Measurements from ENCODE around the gene MDGA2. TPM values are rescaled to one million over a fixed set of nuclear protein-coding genes. Genes with fewer than 3 reads are reported as not detected.

The MDGA2 gene
- total and polyA plus RNA-seq, 2 of the 13 experiments (the other 11 are each of a cell fraction or from before 2014, with no cell fraction given), result not detected

DNA sequence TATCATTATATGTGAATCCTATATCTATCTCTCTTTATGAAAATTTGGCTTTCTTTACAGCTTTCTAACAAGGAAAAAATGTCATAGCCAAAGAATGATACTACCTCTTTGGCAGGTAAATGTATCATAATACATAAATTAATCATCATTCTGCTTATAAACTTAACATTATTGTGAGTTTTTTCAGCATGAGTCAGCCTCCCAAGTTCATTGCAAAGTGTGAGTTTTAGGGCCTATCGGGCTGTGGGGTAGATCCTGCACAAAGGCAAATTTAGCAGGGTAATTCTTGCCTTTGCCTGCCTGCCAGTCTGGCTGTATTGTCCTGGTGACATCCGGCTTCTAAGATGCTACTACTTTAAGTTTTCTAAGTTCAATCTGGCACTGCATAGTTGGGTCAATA lies 412.6 kb downstream of the MDGA2 start:
- no TSS peak for BruUV-seq (replicated peaks)
- TF ChIP-seq, protein P1, sequence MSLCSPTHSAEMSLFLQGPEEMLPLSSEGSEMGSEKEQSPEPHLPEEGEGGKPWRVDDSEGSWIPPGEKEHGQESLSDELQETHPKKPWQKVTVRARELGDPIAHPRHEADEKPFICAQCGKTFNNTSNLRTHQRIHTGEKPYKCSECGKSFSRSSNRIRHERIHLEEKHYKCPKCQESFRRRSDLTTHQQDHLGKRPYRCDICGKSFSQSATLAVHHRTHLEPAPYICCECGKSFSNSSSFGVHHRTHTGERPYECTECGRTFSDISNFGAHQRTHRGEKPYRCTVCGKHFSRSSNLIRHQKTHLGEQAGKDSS (CRISPR knock-in tag; IDR thresholded peaks at IDR 0.05; ENCODE audit: borderline replicate concordance, low read depth), result no peak
- TF ChIP-seq SNAPC2 (CRISPR knock-in tag; IDR thresholded peaks at IDR 0.05) (no peak), KDM5B (CRISPR knock-in tag; IDR thresholded peaks at IDR 0.05; ENCODE audit: borderline replicate concordance) (no peak), SMAD9 (CRISPR knock-in tag; IDR thresholded peaks at IDR 0.05) (no peak), ISX (CRISPR knock-in tag; conservative IDR thresholded peaks at IDR 0.05) (no peak)
- TF ChIP-seq, protein P2, sequence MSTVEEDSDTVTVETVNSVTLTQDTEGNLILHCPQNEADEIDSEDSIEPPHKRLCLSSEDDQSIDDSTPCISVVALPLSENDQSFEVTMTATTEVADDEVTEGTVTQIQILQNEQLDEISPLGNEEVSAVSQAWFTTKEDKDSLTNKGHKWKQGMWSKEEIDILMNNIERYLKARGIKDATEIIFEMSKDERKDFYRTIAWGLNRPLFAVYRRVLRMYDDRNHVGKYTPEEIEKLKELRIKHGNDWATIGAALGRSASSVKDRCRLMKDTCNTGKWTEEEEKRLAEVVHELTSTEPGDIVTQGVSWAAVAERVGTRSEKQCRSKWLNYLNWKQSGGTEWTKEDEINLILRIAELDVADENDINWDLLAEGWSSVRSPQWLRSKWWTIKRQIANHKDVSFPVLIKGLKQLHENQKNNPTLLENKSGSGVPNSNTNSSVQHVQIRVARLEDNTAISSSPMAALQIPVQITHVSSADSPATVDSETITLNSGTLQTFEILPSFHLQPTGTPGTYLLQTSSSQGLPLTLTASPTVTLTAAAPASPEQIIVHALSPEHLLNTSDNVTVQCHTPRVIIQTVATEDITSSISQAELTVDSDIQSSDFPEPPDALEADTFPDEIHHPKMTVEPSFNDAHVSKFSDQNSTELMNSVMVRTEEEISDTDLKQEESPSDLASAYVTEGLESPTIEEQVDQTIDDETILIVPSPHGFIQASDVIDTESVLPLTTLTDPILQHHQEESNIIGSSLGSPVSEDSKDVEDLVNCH (CRISPR knock-in tag; IDR thresholded peaks at IDR 0.05), result no peak
- Histone ChIP-seq H4K20me1 (ENCODE audit: insufficient read depth, low read length) (no peaks in the 10 kb centered on the region), H3K27me3 (ENCODE audit: control insufficient read depth in 1 of 2, insufficient read depth in 2 of 2, low read length in 2 of 2) (no peaks in the 10 kb centered on the region), H3K36me3 (replicated peaks in 1 of 2; ENCODE audit: control insufficient read depth in 1 of 2, insufficient read depth in 2 of 2, low read length in 2 of 2) (no peaks in the 10 kb centered on the region), H3K4me3 (replicated peaks in 1 of 3; ENCODE audit: insufficient read depth in 1 of 3, low read depth in 2 of 3, low read length in 3 of 3) (no peak overlapping the region), H3K9ac (ENCODE audit: insufficient read depth, low read depth, low read length) (no peak overlapping the region), H3K9me3 (ENCODE audit: low read length) (no peaks in the 10 kb centered on the region), H3K4me2 (ENCODE audit: low read depth, low read length) (no peak overlapping the region), H3K4me1 (ENCODE audit: insufficient read depth, low read length) (no peaks in the 10 kb centered on the region), H2AFZ (ENCODE audit: low read length) (no peak overlapping the region), H3K79me2 (ENCODE audit: insufficient read depth, low read length) (no peaks in the 10 kb centered on the region), H3K27ac (ENCODE audit: extremely low read length, insufficient read depth, low read length) (no peak overlapping the region)
- ATAC-seq (no peak), DNase-seq (ENCODE audit: low spot score) (no peak), FAIRE-seq (no peak)
- WGBS (ENCODE audit: low lambda C conversion rate), result 3% methylated on average over 2 of the region's 2 CpGs
- ChIA-PET CTCF (ENCODE audit: low intra/inter-chr PET ratio, low total read pairs) (no interaction called here), POLR2A (no interaction called here)
- in situ Hi-C loops (cut with HindIII; ENCODE audit: extremely low pct_ligation_motif_present, low pct_unique_long_range_greater_than_20kb) (no loop called here), intact Hi-C loops (cut with micrococcal nuclease; ENCODE audit: unreplicated experiment) (no loop called here)

DNA sequence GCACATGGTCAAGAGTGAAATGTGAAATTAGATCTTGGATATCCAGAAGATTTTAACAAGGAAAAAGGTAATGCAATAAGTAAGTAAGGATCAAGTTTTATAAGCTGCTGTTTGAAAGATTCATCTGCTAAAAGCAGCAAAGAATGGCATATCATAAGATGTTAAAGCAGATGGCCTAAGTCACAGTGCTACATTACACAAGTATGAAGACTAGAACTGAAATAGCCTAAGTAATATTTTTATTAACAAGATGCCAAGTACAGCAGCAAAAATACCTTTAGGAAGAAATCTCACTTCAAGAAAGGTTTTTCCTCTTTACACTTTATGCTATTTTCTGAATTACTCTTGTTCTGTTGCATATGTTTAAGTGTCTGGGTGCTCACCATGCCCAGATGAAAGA lies 414.1 kb downstream of the MDGA2 start:
- Histone ChIP-seq H4K20me1 (ENCODE audit: insufficient read depth, low read length) (no peaks in the 10 kb centered on the region), H2AFZ (ENCODE audit: low read length) (no peak overlapping the region), H3K9ac (ENCODE audit: insufficient read depth, low read depth, low read length) (no peak overlapping the region), H3K9me3 (ENCODE audit: low read length) (no peaks in the 10 kb centered on the region), H3K36me3 (replicated peaks in 1 of 2; ENCODE audit: control insufficient read depth in 1 of 2, insufficient read depth in 2 of 2, low read length in 2 of 2) (no peaks in the 10 kb centered on the region), H3K27ac (ENCODE audit: extremely low read length, insufficient read depth, low read length) (no peak overlapping the region), H3K4me2 (ENCODE audit: low read depth, low read length) (no peak overlapping the region), H3K27me3 (ENCODE audit: control insufficient read depth in 1 of 2, insufficient read depth in 2 of 2, low read length in 2 of 2) (no peaks in the 10 kb centered on the region), H3K4me1 (ENCODE audit: insufficient read depth, low read length) (no peaks in the 10 kb centered on the region), H3K4me3 (replicated peaks in 1 of 3; ENCODE audit: insufficient read depth in 1 of 3, low read depth in 2 of 3, low read length in 3 of 3) (no peak overlapping the region), H3K79me2 (ENCODE audit: insufficient read depth, low read length) (no peaks in the 10 kb centered on the region)
- ChIA-PET POLR2A (no interaction called here), CTCF (ENCODE audit: low intra/inter-chr PET ratio, low total read pairs) (no interaction called here)
- ATAC-seq, result no peak
- intact Hi-C loops (cut with micrococcal nuclease; ENCODE audit: unreplicated experiment) (no loop called here), in situ Hi-C loops (cut with HindIII; ENCODE audit: extremely low pct_ligation_motif_present, low pct_unique_long_range_greater_than_20kb) (no loop called here)
- no TSS peak for BruUV-seq (replicated peaks)
- no peak for FAIRE-seq
- no peak for DNase-seq (ENCODE audit: low spot score)
- no peak for TF ChIP-seq ZNF251 (CRISPR knock-in tag; IDR thresholded peaks at IDR 0.05)
- TF ChIP-seq ZNF556 (CRISPR knock-in tag; IDR thresholded peaks at IDR 0.05; ENCODE audit: borderline replicate concordance), result no peak
- TF ChIP-seq, protein P3, sequence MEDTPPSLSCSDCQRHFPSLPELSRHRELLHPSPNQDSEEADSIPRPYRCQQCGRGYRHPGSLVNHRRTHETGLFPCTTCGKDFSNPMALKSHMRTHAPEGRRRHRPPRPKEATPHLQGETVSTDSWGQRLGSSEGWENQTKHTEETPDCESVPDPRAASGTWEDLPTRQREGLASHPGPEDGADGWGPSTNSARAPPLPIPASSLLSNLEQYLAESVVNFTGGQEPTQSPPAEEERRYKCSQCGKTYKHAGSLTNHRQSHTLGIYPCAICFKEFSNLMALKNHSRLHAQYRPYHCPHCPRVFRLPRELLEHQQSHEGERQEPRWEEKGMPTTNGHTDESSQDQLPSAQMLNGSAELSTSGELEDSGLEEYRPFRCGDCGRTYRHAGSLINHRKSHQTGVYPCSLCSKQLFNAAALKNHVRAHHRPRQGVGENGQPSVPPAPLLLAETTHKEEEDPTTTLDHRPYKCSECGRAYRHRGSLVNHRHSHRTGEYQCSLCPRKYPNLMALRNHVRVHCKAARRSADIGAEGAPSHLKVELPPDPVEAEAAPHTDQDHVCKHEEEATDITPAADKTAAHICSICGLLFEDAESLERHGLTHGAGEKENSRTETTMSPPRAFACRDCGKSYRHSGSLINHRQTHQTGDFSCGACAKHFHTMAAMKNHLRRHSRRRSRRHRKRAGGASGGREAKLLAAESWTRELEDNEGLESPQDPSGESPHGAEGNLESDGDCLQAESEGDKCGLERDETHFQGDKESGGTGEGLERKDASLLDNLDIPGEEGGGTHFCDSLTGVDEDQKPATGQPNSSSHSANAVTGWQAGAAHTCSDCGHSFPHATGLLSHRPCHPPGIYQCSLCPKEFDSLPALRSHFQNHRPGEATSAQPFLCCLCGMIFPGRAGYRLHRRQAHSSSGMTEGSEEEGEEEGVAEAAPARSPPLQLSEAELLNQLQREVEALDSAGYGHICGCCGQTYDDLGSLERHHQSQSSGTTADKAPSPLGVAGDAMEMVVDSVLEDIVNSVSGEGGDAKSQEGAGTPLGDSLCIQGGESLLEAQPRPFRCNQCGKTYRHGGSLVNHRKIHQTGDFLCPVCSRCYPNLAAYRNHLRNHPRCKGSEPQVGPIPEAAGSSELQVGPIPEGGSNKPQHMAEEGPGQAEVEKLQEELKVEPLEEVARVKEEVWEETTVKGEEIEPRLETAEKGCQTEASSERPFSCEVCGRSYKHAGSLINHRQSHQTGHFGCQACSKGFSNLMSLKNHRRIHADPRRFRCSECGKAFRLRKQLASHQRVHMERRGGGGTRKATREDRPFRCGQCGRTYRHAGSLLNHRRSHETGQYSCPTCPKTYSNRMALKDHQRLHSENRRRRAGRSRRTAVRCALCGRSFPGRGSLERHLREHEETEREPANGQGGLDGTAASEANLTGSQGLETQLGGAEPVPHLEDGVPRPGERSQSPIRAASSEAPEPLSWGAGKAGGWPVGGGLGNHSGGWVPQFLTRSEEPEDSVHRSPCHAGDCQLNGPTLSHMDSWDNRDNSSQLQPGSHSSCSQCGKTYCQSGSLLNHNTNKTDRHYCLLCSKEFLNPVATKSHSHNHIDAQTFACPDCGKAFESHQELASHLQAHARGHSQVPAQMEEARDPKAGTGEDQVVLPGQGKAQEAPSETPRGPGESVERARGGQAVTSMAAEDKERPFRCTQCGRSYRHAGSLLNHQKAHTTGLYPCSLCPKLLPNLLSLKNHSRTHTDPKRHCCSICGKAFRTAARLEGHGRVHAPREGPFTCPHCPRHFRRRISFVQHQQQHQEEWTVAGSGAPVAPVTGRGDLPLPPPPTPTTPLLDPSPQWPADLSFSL (CRISPR knock-in tag; IDR thresholded peaks at IDR 0.05), result no peak
- no peak for TF ChIP-seq NFKBIZ (CRISPR knock-in tag; IDR thresholded peaks at IDR 0.05)

All from HepG2 (cell line).